OCI-LY7 (cell line): ENCODE data around the gene PSMD5.

Experiments used
- CTCF ChIP-seq: fragments of 200-600 bp; sonication (generic); conservative IDR thresholded peaks from 2 replicates; pipeline ENCODE4 v1.5.1; 2014; ENCODE audit warnings: mild to moderate bottlenecking, antibody characterized with exemption, low read length, moderate library complexity, mixed read lengths
- EZH2phosphoT487 ChIP-seq: fragments of 200-600 bp; sonication (generic); IDR thresholded peaks from 2 replicates; pipeline ENCODE4 v1.6.1; 2018; ENCODE audit warnings: low read depth, borderline replicate concordance, mild to moderate bottlenecking, mixed run types, antibody characterized with exemption, low read length, moderate library complexity, mixed read lengths

DNA sequence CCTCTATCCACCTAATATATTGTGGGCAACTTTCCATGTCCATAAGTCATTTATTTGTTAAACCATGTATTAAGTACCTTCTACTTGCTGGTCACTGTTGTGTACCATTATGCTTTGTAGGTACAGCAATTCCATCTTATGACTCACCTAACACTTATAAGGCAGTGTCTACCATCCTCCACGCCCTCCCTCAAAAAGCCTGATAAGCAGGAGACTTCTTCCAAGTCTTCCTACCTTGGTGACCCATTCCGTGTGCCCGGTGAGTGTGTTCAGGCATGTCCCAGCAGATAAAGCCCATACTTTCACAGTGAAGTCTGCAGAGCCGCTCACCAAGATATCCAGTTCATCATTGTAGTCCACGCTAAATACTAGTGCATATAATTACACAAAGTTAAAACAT lies 66.9 kb downstream of the PSMD5 start:
- no peak for TF ChIP-seq CTCF
- TF ChIP-seq EZH2phosphoT487 = no peak
